IPS DF 6.9 (cell line): Measurements from ENCODE around the gene CFAP77.

ENCODE experiments used
- DNase-seq: peaks from one replicate; pipeline ENCODE4 v3.0.0-alpha.2; 2013; ENCODE audit warnings: low read depth, low spot score
- H3K27ac ChIP-seq: one replicate; pipeline ENCODE4 v1.5.1; 2013; ENCODE audit warnings: low read length, control low read depth
- H3K27me3 ChIP-seq: 2 replicates; pipeline ENCODE4 v1.6.1; 2013; ENCODE audit warnings: mild to moderate bottlenecking, low read length; ENCODE audit not compliant: control insufficient read depth, insufficient read depth
- H3K36me3 ChIP-seq: 2 replicates; pipeline ENCODE4 v1.6.1; 2013; ENCODE audit warnings: low read length; ENCODE audit not compliant: control insufficient read depth, insufficient read depth
- H3K4me1 ChIP-seq: 2 replicates; pipeline ENCODE4 v1.6.1; 2013; ENCODE audit warnings: low read length; ENCODE audit not compliant: control insufficient read depth, insufficient read depth
- H3K4me3 ChIP-seq: 2 replicates; pipeline ENCODE4 v1.5.1; 2013; ENCODE audit warnings: mild to moderate bottlenecking, low read length
- H3K9me3 ChIP-seq: 2 replicates; pipeline ENCODE4 v1.6.1; 2013; ENCODE audit warnings: low read length, inconsistent platforms; ENCODE audit not compliant: control insufficient read depth, insufficient read depth
- WGBS: extraction: QIAGEN DNeasy Blood & Tissue Kit; methylation state at CpG from one replicate; pipeline ENCODE4 v1.1.7; 2013; ENCODE audit warnings: mixed read lengths, missing lambda C conversion rate; ENCODE audit not compliant: insufficient read length, insufficient coverage; 5-methylcytosine and 5-hydroxymethylcytosine counted together

The CFAP77 gene

GRCh38 chr9:132591751-132592314 is 181.8 kb downstream of the CFAP77 start:
- no peaks in the 10 kb centered on the region for H3K9me3 ChIP-seq
- H3K27me3 ChIP-seq = peaks cover 40% of the 10 kb centered on the region
- no peak overlapping the region for H3K4me3 ChIP-seq
- no CpG with 5 or more reads among the region's 9 CpGs for WGBS
- H3K36me3 ChIP-seq = peaks cover 2% of the 10 kb centered on the region; the same call in 1 of the 2 replicates
- H3K27ac ChIP-seq = no peak overlapping the region
- DNase-seq = no peak
- H3K4me1 ChIP-seq = peaks cover 4% of the 10 kb centered on the region

- Histone ChIP-seq H3K9me3 (no peaks in the 10 kb centered on the region), H3K27ac (no peak overlapping the region), H3K4me3 (no peak overlapping the region), H3K4me1 (peaks cover 4% of the 10 kb centered on the region), H3K27me3 (peaks cover 34% of the 10 kb centered on the region), H3K36me3 (peaks cover 2% of the 10 kb centered on the region; the same call in 1 of the 2 replicates)
- DNase-seq = no peak
- no CpG with 5 or more reads among the region's 8 CpGs for WGBS
These were observed 182.4 kb downstream of the CFAP77 start for GRCh38 chr9:132592451-132592850.

GRCh38 chr9:132594412-132594811 is 184.4 kb downstream of the CFAP77 start:
- no CpG with 5 or more reads among the region's 13 CpGs for WGBS
- no peak overlapping the region for H3K27ac ChIP-seq
- H3K4me1 ChIP-seq = peaks cover 4% of the 10 kb centered on the region
- peaks cover 17% of the 10 kb centered on the region for H3K27me3 ChIP-seq
- no peaks in the 10 kb centered on the region for H3K9me3 ChIP-seq
- no peak for DNase-seq
- H3K4me3 ChIP-seq = no peak overlapping the region
- peaks cover 2% of the 10 kb centered on the region; the same call in 1 of the 2 replicates for H3K36me3 ChIP-seq

- Histone ChIP-seq H3K27me3 (peaks cover 8% of the 10 kb centered on the region; the same call in 1 of the 2 replicates), H3K27ac (no peak overlapping the region), H3K4me1 (peaks cover 4% of the 10 kb centered on the region; the same call in 1 of the 2 replicates), H3K4me3 (no peak overlapping the region), H3K36me3 (peaks cover 2% of the 10 kb centered on the region; the same call in 1 of the 2 replicates), H3K9me3 (no peaks in the 10 kb centered on the region)
- no peak for DNase-seq
- no CpG with 5 or more reads among the region's 6 CpGs for WGBS
These were observed 185.3 kb downstream of the CFAP77 start for GRCh38 chr9:132595319-132595718.

- no peak overlapping the region for H3K27ac ChIP-seq
- no peaks in the 10 kb centered on the region for H3K9me3 ChIP-seq
- H3K4me1 ChIP-seq = peaks cover 4% of the 10 kb centered on the region; the same call in 1 of the 2 replicates
- DNase-seq = no peak
- peaks cover 2% of the 10 kb centered on the region; the same call in 1 of the 2 replicates for H3K36me3 ChIP-seq
- WGBS = no CpG with 5 or more reads among the region's 3 CpGs
- no peak overlapping the region for H3K4me3 ChIP-seq
- peaks cover under 1% of the 10 kb centered on the region; the same call in 1 of the 2 replicates for H3K27me3 ChIP-seq
These were observed 186.2 kb downstream of the CFAP77 start for GRCh38 chr9:132596200-132596599.

- Histone ChIP-seq H3K4me3 (no peak overlapping the region), H3K36me3 (peaks cover 2% of the 10 kb centered on the region; the same call in 1 of the 2 replicates), H3K27me3 (no peaks in the 10 kb centered on the region), H3K4me1 (peaks cover 2% of the 10 kb centered on the region; the same call in 1 of the 2 replicates), H3K27ac (no peak overlapping the region), H3K9me3 (no peaks in the 10 kb centered on the region)
- WGBS = no CpG with 5 or more reads among the region's 16 CpGs
- no peak for DNase-seq
These were observed 187.2 kb downstream of the CFAP77 start for GRCh38 chr9:132597073-132597775.

GRCh38 chr9:132600326-132600984 is 190.4 kb downstream of the CFAP77 start:
- WGBS = no CpG with 5 or more reads among the region's 12 CpGs
- peaks cover 2% of the 10 kb centered on the region for H3K36me3 ChIP-seq
- no peak for DNase-seq

GRCh38 chr9:132602207-132602606 is 192.2 kb downstream of the CFAP77 start:
- no CpG with 5 or more reads among the region's 3 CpGs for WGBS
- H3K4me3 ChIP-seq = no peak overlapping the region
- DNase-seq = no peak
- no peaks in the 10 kb centered on the region for H3K4me1 ChIP-seq
- H3K27me3 ChIP-seq = no peaks in the 10 kb centered on the region
- no peak overlapping the region for H3K27ac ChIP-seq
- no peaks in the 10 kb centered on the region for H3K9me3 ChIP-seq
- H3K36me3 ChIP-seq = peaks cover 5% of the 10 kb centered on the region

More at GRCh38 chr9:132600326-132600984, 190.4 kb downstream of the CFAP77 start:
- no peaks in the 10 kb centered on the region for H3K9me3 ChIP-seq
- H3K4me3 ChIP-seq = no peak overlapping the region
- no peaks in the 10 kb centered on the region for H3K27me3 ChIP-seq
- H3K27ac ChIP-seq = no peak overlapping the region
- H3K4me1 ChIP-seq = no peaks in the 10 kb centered on the region

GRCh38 chr9:132605387-132605786 is 195.4 kb downstream of the CFAP77 start:
- no peak overlapping the region for H3K27ac ChIP-seq
- no CpG with 5 or more reads among the region's 6 CpGs for WGBS
- H3K4me3 ChIP-seq = no peak overlapping the region
- peaks cover 7% of the 10 kb centered on the region for H3K36me3 ChIP-seq
- no peaks in the 10 kb centered on the region for H3K9me3 ChIP-seq
- DNase-seq = no peak
- no peaks in the 10 kb centered on the region for H3K27me3 ChIP-seq
- no peaks in the 10 kb centered on the region for H3K4me1 ChIP-seq

GRCh38 chr9:132606066-132606465 is 196.1 kb downstream of the CFAP77 start:
- Histone ChIP-seq H3K36me3 (peaks cover 7% of the 10 kb centered on the region), H3K27ac (no peak overlapping the region), H3K4me3 (no peak overlapping the region), H3K9me3 (no peaks in the 10 kb centered on the region), H3K4me1 (no peaks in the 10 kb centered on the region), H3K27me3 (no peaks in the 10 kb centered on the region)
- no peak for DNase-seq
- no CpG with 5 or more reads among the region's 6 CpGs for WGBS
